Spleen (tissue), 11 donors: Measurements from ENCODE around the gene KRT13. TPM values are rescaled to one million over a fixed set of nuclear protein-coding genes. Genes with fewer than 3 reads are reported as not detected.

Experiments used
- DNase-seq: peaks from one replicate; pipeline ENCODE4 v3.0.0-alpha.2; 2020
- H3K27ac ChIP-seq, 8 donors: fragments of 200-600 bp; sonication (generic) in 7 of 8; 1 replicate in 4 of 8; 2 replicates in 4 of 8; pipeline versions ENCODE4 v1.5.0 to v1.8.0; 2016 to 2021; ENCODE audit warnings: inconsistent platforms in 4 of 8, mild to moderate bottlenecking in 4 of 8, moderate library complexity in 1 of 8
- H3K27me3 ChIP-seq, 7 donors: fragments of 200-600 bp; sonication (generic) in 6 of 7; replicated peaks in 1 of 7; 1 replicate in 4 of 7; 2 replicates in 3 of 7; pipeline versions ENCODE4 v1.5.0 to v1.8.0; 2016 to 2021; ENCODE audit warnings: inconsistent platforms in 3 of 7, mild to moderate bottlenecking in 1 of 7
- H3K36me3 ChIP-seq, 6 donors: fragments of 200-600 bp; sonication (generic) in 5 of 6; 1 replicate in 4 of 6; 2 replicates in 2 of 6; pipeline versions ENCODE4 v1.5.0 to v1.8.0; 2016 to 2021; ENCODE audit warnings: inconsistent platforms in 2 of 6
- H3K4me1 ChIP-seq, 6 donors: fragments of 200-600 bp; sonication (generic) in 5 of 6; 1 replicate in 3 of 6; 2 replicates in 3 of 6; pipeline versions ENCODE4 v1.5.0 to v1.8.0; 2016 to 2021; ENCODE audit warnings: inconsistent platforms in 3 of 6
- H3K4me3 ChIP-seq, 8 donors: fragments of 200-600 bp; sonication (generic) in 7 of 8; 1 replicate in 4 of 8; 2 replicates in 4 of 8; pipeline versions ENCODE4 v1.5.0 to v1.8.0; 2016 to 2021; ENCODE audit warnings: inconsistent platforms in 4 of 8, mild to moderate bottlenecking in 4 of 8, moderate library complexity in 2 of 8
- H3K9me3 ChIP-seq, 8 donors: fragments of 200-600 bp; sonication (generic) in 7 of 8; 1 replicate in 4 of 8; 2 replicates in 4 of 8; pipeline versions ENCODE4 v1.5.0 to v1.8.0; 2016 to 2021; ENCODE audit warnings: inconsistent platforms in 4 of 8
- POLR2A ChIP-seq, 3 donors: fragments of 450-650 bp; IDR thresholded peaks; one replicate each; pipeline ENCODE4 v1.5.1; 2017; ENCODE audit warnings: antibody characterized with exemption in 3 of 3, mild to moderate bottlenecking in 1 of 3
- POLR2AphosphoS5 ChIP-seq, 3 donors: sonication (generic); formaldehyde crosslinking; IDR thresholded peaks; one replicate each; pipeline ENCODE4 v1.5.1; 2017; ENCODE audit warnings: antibody characterized with exemption in 3 of 3
- WGBS, 5 donors: extraction: QIAGEN DNeasy Blood & Tissue Kit in 3 of 5; methylation state at CpG; one replicate each; pipeline versions ENCODE4 v1.1.5 to v1.1.7; 2013 to 2018; 5-methylcytosine and 5-hydroxymethylcytosine counted together
- intact Hi-C: fragments of 100-400 bp; cut with DNase I; formaldehyde crosslinking; loops from one replicate; pipeline ENCODE4 v1.15.0; 2023; ENCODE audit warnings: low total_unique reads
- polyA plus RNA-seq, 3 donors: library from polyadenylated mRNA; stranded (reverse); fragments of 200-250 nt; gene quantifications; one replicate each; pipeline ENCODE4 v1.2.1, GENCODE V29; 2013
- total RNA-seq, 7 donors: library from RNA; depleted of rRNA in 3 of 7; stranded (reverse); fragments of >200 nt in 3 of 7; fragmentation: NEBNext Ultra II Directional in 4 of 7; extraction: Animal tissue kit (Norgen Biotek cat#: 25700) in 4 of 7; gene quantifications; one replicate each; pipeline versions ENCODE4 v1.1.0 to v1.2.1, GENCODE V29; 2016 to 2021
- TF ChIP-seq, protein P1 (sequence below), 11 experiments: fragments of 200-600 bp in 7 of 11; fragments of 450-650 bp in 4 of 11; sonication (generic) in 4 of 11; IDR thresholded peaks in 8 of 11; conservative IDR thresholded peaks in 3 of 11; 1 replicate in 7 of 11; 2 replicates in 4 of 11; pipeline versions ENCODE4 v1.4.0 to v1.8.0; 2016 to 2021; ENCODE audit warnings: antibody characterized with exemption in 11 of 11, inconsistent platforms in 4 of 11, mild to moderate bottlenecking in 1 of 11
- donor health status: healthy with polysubstance abuse.
- donor health status: DM: no; HTN: no; CAD: no; lungs with moderate emphysema.
- donor health status: DM: no; HTN: no; CAD: no.
- donor health status: Bipolar disorder and iron deficiency.
- donor health status: healthy.
- donor health status: DM: no; HTN: no; CAD: no.
- donor health status: DM: yes; HTN: yes; CAD: no.

Gene KRT13
- total and polyA plus RNA-seq, 10 donors: 1.6 to 26.4 (median 3.8) TPM; not detected in 7

DNA sequence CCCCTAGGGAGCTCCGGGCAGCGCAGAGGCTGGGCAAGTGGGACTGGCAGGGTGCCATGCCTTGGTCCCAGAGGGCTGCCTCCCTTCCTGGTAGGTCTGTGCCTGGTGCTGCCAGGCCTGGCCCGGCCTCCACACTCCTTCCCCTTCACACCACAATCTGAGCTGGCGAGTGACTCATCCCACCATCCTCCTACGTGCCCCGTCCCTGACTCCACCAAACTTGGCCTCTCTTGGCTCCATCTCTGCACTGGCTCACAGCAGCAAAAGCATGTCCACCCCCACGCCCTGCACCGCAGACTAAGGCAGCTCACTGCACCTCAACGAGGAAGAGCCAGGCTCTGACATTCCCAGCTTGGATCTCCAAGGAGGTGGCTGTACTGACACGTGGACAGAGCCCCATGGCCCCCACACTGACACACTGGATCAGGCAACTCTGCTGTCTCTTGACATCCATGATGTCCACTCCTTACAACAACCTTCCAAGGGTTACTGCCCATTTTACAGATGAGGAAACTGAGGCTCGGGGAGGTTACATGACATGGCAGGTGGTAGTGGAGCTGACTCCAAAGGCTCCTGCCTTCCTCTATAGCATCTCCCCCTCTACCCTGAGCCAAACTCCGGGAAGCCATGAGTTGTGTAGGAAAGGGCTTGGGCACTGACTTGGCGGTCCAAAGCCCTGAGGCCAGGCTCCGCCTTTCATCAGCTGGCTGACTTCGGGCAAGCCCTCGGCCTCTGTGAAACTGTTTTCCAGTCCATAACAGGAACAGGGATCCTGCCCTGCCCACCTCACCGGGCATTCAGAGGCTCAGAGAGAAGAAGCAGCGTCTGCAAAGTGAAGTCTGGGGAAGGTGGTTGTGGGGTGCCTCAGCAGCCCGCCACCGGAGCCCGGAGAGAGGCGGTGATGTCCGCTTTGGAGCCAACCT lies 42.8 kb upstream of the KRT13 start:
- 21 to 40% (median 36%) methylated on average over 18 to 23 of the region's 23 CpGs for WGBS, 5 donors
- intact Hi-C loops: loop anchor here (5.0 kb wide), 2 partner anchors 99 to 641 kb away; no protein-coding TSS in a partner anchor
- TF ChIP-seq POLR2AphosphoS5 (IDR thresholded peaks at IDR 0.05) (peak in 1 of 3 donors; percentile 33), POLR2A (IDR thresholded peaks at IDR 0.05) (no peak)
- DNase-seq: no peak
- H3K4me3 ChIP-seq: peak overlapping the region in 5 of 8 donors; percentile 13 to 57 (median 21)
- peak overlapping the region in 4 of 8 donors; percentile 60 to 75 (median 69) for H3K27ac ChIP-seq
- H3K27me3 ChIP-seq: peaks cover 0 to 20% (median 0%) of the 10 kb centered on the region in 7 donors
- peaks cover 12 to 24% (median 22%) of the 10 kb centered on the region in 6 donors for H3K4me1 ChIP-seq
- peaks cover 0 to 10% (median 0%) of the 10 kb centered on the region in 8 donors for H3K9me3 ChIP-seq
- no peaks in the 10 kb centered on the region for H3K36me3 ChIP-seq

- peaks cover 0 to 20% (median 0%) of the 10 kb centered on the region in 7 donors for H3K27me3 ChIP-seq
- 66 to 77% (median 69%) methylated on average over 8 to 9 of the region's 9 CpGs for WGBS, 5 donors
- TF ChIP-seq, protein P1, sequence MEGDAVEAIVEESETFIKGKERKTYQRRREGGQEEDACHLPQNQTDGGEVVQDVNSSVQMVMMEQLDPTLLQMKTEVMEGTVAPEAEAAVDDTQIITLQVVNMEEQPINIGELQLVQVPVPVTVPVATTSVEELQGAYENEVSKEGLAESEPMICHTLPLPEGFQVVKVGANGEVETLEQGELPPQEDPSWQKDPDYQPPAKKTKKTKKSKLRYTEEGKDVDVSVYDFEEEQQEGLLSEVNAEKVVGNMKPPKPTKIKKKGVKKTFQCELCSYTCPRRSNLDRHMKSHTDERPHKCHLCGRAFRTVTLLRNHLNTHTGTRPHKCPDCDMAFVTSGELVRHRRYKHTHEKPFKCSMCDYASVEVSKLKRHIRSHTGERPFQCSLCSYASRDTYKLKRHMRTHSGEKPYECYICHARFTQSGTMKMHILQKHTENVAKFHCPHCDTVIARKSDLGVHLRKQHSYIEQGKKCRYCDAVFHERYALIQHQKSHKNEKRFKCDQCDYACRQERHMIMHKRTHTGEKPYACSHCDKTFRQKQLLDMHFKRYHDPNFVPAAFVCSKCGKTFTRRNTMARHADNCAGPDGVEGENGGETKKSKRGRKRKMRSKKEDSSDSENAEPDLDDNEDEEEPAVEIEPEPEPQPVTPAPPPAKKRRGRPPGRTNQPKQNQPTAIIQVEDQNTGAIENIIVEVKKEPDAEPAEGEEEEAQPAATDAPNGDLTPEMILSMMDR (IDR thresholded peaks at IDR 0.05 in 8 of 11, conservative IDR thresholded peaks at IDR 0.05 in 3 of 11): no peak
- H3K36me3 ChIP-seq: no peaks in the 10 kb centered on the region
- H3K4me3 ChIP-seq: no peak overlapping the region
- H3K4me1 ChIP-seq: peaks cover 12 to 24% (median 22%) of the 10 kb centered on the region in 6 donors
- peaks cover 0 to 10% (median 0%) of the 10 kb centered on the region in 8 donors for H3K9me3 ChIP-seq
- intact Hi-C loops: loop anchor here (5.0 kb wide), 2 partner anchors 100 to 640 kb away; no protein-coding TSS in a partner anchor
- no peak for DNase-seq
- H3K27ac ChIP-seq: no peak overlapping the region
Measured at GRCh38 chr17:41547378-41547841, 42.0 kb upstream of the KRT13 start.

- intact Hi-C loops: loop anchor here (5.0 kb wide), 2 partner anchors 100 to 640 kb away; no protein-coding TSS in a partner anchor
- 85 to 98% (median 94%) methylated on average over 3 of the region's 3 CpGs for WGBS, 5 donors
- Histone ChIP-seq H3K4me3 (no peak overlapping the region), H3K27me3 (peaks cover 0 to 20% (median 0%) of the 10 kb centered on the region in 7 donors), H3K4me1 (peaks cover 12 to 24% (median 22%) of the 10 kb centered on the region in 6 donors), H3K36me3 (no peaks in the 10 kb centered on the region), H3K9me3 (peaks cover 0 to 10% (median 0%) of the 10 kb centered on the region in 8 donors), H3K27ac (no peak overlapping the region)
- TF ChIP-seq POLR2AphosphoS5 (IDR thresholded peaks at IDR 0.05) (no peak), POLR2A (IDR thresholded peaks at IDR 0.05) (no peak)
- TF ChIP-seq, protein P1 (IDR thresholded peaks at IDR 0.05 in 8 of 11, conservative IDR thresholded peaks at IDR 0.05 in 3 of 11): no peak
- no peak for DNase-seq
Measured at GRCh38 chr17:41546819-41547218, 41.4 kb upstream of the KRT13 start.

DNA sequence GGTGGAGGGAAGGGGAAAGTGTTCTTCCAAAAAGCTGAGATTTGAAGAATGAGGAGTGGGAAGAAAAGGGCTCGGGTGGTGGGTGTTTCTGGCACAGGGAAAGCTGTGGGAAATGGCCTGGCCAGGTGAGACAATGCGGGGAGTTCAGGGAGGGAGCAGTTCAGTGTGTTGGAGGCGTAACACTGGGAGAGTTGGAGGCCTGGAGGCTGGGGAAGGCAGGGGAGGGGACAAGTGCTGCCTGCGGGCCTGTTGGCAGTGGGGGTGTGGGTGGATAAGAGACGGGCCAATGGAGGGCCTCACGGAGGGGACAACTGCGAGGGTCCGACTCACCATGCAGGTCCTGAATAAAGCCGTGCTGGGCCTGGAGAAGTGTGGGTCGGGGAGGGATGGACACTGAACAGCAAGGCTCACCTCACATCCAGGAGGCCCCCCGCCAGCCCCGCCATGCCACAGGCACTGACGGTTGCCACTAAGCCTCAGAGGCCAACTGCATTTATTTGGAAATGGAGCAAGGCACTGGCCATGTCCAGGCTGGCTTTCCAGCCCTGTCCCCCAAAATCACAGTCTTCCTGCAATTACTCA lies 40.5 kb upstream of the KRT13 start:
- Histone ChIP-seq H3K4me1 (peaks cover 12 to 24% (median 22%) of the 10 kb centered on the region in 6 donors), H3K9me3 (peaks cover 0 to 10% (median 0%) of the 10 kb centered on the region in 8 donors), H3K27ac (no peak overlapping the region), H3K27me3 (peaks cover 0 to 20% (median 0%) of the 10 kb centered on the region in 7 donors), H3K36me3 (no peaks in the 10 kb centered on the region), H3K4me3 (no peak overlapping the region)
- 77 to 88% (median 85%) methylated on average over 13 of the region's 13 CpGs for WGBS, 5 donors
- no peak for DNase-seq
- intact Hi-C loops: loop anchor here (5.0 kb wide), 2 partner anchors 101 to 639 kb away; no protein-coding TSS in a partner anchor
- TF ChIP-seq POLR2AphosphoS5 (IDR thresholded peaks at IDR 0.05): no peak
- TF ChIP-seq, protein P1 (IDR thresholded peaks at IDR 0.05 in 8 of 11, conservative IDR thresholded peaks at IDR 0.05 in 3 of 11): no peak
- TF ChIP-seq POLR2A (IDR thresholded peaks at IDR 0.05): no peak
